Measurements from ENCODE around the gene HSD3B7.
"Not testable (repeated sequence)": the region's sequence is repeated elsewhere in the genome, so short reads cannot be mapped to it uniquely, and the experiment has no call there.

The HSD3B7 gene

DNA sequence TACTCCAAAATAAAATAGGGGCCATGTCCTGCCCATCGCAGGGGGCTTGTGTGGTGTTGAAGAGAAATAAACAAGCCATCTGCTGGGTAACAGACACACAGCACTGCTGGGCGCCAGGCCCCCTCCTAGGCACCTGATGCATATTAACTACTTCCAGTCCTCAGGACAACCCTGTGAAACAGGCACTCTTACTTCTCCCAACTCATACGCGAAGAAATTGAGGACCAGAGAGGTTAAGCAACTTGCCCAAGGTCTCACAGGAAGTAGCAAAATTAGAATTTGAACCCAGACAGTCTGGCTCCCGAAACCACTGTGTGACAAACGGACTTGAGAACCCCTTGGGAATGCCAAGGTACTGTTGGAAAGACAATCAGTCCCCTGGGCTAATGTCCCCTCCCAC is 22.7 kb downstream of the HSD3B7 start:
- no peak for ATAC-seq (replicated peaks)
- no peak overlapping the region for H3K27ac Mint-ChIP-seq

GRCh38 chr16:31008149-31008548 is 23.1 kb downstream of the HSD3B7 start:
- ATAC-seq (replicated peaks): no peak
- Mint-ChIP-seq H3K27ac (no peak overlapping the region), H3K4me1 (peaks cover 5 to 13% of the 10 kb centered on the region in 2 donors), H3K36me3 (no peaks in the 10 kb centered on the region), H3K27me3 (peaks cover 31 to 68% of the 10 kb centered on the region in 2 donors), H3K4me3 (no peak overlapping the region), H3K9me3 (no peaks in the 10 kb centered on the region)
- no peak for DNase-seq

More for the DNA sequence above, 22.7 kb downstream of the HSD3B7 start:
- DNase-seq: no peak
- no peaks in the 10 kb centered on the region for H3K36me3 Mint-ChIP-seq
- H3K4me3 Mint-ChIP-seq: no peak overlapping the region
- peaks cover 5 to 13% of the 10 kb centered on the region in 2 donors for H3K4me1 Mint-ChIP-seq
- H3K9me3 Mint-ChIP-seq: no peaks in the 10 kb centered on the region
- H3K27me3 Mint-ChIP-seq: peaks cover 31 to 66% of the 10 kb centered on the region in 2 donors

DNA sequence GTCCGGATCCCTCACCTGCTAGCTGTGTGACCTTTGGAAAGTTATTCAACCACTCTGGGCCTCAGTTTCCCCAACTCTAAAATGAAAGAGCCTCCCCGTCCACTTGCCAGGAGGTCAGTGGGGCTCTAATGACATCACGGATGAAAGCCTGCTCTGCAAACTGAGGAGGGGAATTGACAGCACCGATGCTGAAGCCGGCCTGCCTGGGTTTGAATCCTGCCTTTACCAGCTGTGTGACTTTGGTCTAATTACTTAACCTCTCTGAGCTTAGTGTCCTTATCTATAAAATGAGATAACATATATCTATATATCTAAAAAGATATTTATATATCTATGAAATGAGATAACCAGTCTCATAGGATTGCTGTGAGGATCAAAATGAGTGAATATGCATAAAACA is 23.5 kb downstream of the HSD3B7 start:
- Mint-ChIP-seq H3K36me3 (no peaks in the 10 kb centered on the region), H3K27me3 (peaks cover 31 to 64% of the 10 kb centered on the region in 2 donors), H3K27ac (no peak overlapping the region), H3K9me3 (peaks cover 0 to 1% of the 10 kb centered on the region in 2 donors), H3K4me3 (no peak overlapping the region), H3K4me1 (peaks cover 8 to 17% of the 10 kb centered on the region in 2 donors)
- ATAC-seq (replicated peaks): no peak
- no peak for DNase-seq

DNA sequence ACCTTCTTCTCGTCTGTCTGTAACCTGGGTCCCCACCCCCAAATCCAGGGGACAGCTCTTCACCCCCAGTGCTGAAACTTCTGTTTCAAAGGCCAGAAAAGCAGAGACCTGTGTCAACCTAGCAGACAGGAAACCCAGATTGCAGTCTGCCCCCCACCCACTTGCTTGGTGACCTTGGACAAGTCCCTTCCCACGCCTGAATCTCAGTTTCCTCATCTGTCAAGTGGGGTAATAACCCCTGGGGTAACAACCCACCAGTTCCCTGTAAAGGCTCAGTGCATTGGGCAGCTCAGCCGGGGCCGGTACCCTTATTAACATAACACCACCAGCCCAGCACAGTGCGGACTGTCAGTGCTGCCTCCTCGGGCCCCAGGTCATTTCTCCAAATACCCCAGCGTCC is 24.1 kb downstream of the HSD3B7 start:
- Mint-ChIP-seq H3K27ac (no peak overlapping the region), H3K4me1 (peaks cover 11 to 19% of the 10 kb centered on the region in 2 donors), H3K36me3 (no peaks in the 10 kb centered on the region), H3K27me3 (peaks cover 31 to 63% of the 10 kb centered on the region in 2 donors), H3K9me3 (peaks cover 0 to 1% of the 10 kb centered on the region in 2 donors), H3K4me3 (no peak overlapping the region)
- DNase-seq (no peak), ATAC-seq (replicated peaks) (no peak)

DNA sequence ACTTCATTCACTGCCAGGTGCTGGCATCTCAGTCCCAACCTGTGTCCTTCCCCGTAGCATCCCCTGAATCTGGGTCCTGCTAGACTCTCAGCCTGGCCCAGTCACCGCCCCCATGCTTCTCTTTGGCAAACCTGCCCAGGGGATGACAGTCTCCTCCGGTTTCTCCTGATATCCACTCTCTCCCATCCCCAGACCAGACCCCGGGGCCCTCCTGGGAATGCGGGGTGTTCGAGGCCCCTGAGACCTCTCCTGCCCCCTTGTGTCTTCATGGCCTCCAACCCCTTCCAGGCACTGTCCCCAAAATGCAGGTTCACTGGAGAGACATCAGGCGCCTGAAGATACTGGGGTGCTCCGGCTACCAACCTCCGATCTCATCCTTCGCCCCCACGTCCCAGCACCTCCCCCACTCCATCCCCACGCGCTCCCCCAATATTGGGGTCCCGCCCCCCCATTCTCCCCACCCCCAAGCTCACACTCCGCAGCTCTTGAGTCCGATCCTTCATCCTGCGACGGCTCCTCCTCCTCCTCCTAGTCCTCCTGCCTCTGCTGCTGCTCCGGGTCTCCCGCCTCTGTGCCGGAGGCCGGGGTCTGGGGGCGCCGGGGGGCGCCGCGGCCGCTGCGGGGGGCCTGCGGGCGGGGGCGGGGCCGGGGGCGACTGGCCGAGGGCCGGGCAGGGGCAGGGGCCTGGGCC is 25.0 kb downstream of the HSD3B7 start:
- Mint-ChIP-seq H3K4me1 (peaks cover 11 to 19% of the 10 kb centered on the region in 2 donors), H3K36me3 (no peaks in the 10 kb centered on the region), H3K27me3 (peaks cover 33 to 65% of the 10 kb centered on the region in 2 donors), H3K27ac (peak overlapping the region; percentile 20), H3K9me3 (peaks cover 0 to 1% of the 10 kb centered on the region in 2 donors), H3K4me3 (peak overlapping the region; percentile 27 to 62)
- no peak for ATAC-seq (replicated peaks)
- DNase-seq: no peak

DNA sequence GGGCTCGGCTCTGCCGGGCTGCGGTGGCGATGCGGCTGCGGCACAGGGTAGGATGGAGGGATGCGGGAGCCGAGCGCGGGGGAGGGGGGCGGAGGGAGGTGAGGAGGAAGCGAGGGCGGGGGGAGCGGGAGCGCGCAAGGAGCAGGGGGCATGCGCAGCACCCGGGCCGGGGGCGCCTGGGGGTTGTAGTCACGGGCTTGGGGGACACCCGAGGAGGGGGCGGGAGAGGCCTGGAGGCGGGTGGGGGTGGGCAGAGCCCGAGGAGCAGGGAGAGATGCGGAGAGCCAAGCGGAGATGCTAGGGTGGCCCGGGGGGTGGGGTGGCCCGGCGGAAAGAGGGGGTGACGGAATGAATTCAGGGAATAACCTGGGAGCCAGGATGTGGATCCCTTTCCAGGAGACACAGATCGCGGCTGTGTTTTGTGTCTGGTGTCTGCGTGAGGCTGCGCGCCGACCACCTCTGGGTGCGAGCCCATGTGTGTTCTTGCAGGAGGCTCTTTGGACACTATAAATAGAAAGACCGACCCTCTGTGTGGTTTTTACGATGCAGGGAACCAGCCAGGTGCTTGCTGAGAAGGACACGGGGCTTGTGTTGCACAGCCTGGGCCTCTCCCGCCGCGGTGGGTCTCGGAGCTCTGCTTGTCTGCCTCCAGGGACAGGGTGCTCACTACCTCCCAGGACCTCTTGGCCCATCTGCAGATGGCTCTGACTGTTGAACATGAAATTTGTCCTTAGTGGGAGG is 25.7 kb downstream of the HSD3B7 start, which contains the start of gene STX1B:
Gene STX1B (minus strand): TSS at position 54 of the 741 bp plus-strand sequence. CDS start 242 bp downstream, outside the sequence.
- H3K4me1 Mint-ChIP-seq: peaks cover 11 to 19% of the 10 kb centered on the region in 2 donors
- H3K9me3 Mint-ChIP-seq: peaks cover 0 to 1% of the 10 kb centered on the region in 2 donors
- no peaks in the 10 kb centered on the region for H3K36me3 Mint-ChIP-seq
- H3K4me3 Mint-ChIP-seq: peak within 1 kb of the TSS; percentile 27 to 62
- H3K27ac Mint-ChIP-seq: peak within 1 kb of the TSS; percentile 20
- no peak for DNase-seq
- peak; percentile 16 to 19 for ATAC-seq (replicated peaks)
- peaks cover 36 to 68% of the 10 kb centered on the region in 2 donors for H3K27me3 Mint-ChIP-seq

GRCh38 chr16:31011815-31012214 is 26.8 kb downstream of the HSD3B7 start:
- Mint-ChIP-seq H3K4me3 (peak overlapping the region in 1 of 2 donors; percentile 29), H3K27me3 (peaks cover 31 to 61% of the 10 kb centered on the region in 2 donors), H3K27ac (peak overlapping the region; percentile 15), H3K4me1 (peaks cover 11 to 19% of the 10 kb centered on the region in 2 donors)
- not testable (repeated sequence) for DNase-seq; H3K9me3 Mint-ChIP-seq; H3K36me3 Mint-ChIP-seq; ATAC-seq (replicated peaks)

DNA sequence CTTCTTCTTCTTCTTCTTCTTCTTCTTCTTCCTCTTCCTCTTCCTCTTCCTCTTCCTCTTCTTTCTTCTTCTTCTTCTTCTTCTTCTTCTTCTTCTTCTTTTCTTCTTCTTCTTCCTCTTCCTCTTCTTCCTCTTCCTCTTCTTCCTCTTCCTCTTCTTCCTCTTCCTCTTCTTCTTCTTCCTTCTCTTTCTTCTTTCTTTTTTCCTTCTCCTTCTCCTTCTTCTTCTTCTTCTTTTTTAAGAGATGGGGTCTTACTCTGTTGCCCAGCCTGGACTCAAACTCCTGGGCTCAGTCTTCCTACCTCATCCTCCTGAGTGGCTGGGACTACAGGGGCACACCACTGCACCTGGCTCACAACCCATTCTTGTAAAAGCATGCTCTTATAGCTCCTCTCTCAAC is 28.3 kb downstream of the HSD3B7 start:
- not testable (repeated sequence) for DNase-seq; H3K36me3 Mint-ChIP-seq; ATAC-seq (replicated peaks); H3K9me3 Mint-ChIP-seq; H3K4me3 Mint-ChIP-seq; H3K27ac Mint-ChIP-seq
- Mint-ChIP-seq H3K27me3 (peaks cover 31 to 53% of the 10 kb centered on the region in 2 donors), H3K4me1 (peaks cover 11 to 19% of the 10 kb centered on the region in 2 donors)

DNA sequence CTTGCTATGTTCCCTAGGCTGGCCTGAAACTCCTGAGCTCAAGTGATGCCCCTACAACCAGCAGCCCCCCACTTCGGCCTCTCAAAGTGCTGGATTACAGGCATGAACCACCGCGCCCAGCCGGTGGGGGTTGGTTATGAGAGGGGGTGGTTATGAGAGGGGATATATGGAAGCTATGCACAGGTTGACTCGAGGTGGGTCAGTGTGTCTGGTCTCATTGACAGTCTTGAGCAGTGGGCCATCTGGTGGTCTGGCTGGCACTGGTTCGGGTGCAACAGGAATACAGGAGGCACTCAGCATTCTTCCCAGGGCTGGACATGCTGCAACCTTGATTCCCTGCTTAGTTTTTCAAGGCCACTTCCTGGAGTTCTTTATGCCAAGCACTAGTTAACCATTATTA is 31.0 kb downstream of the HSD3B7 start:
- Mint-ChIP-seq H3K27ac (no peak overlapping the region), H3K4me1 (peaks cover 11 to 13% of the 10 kb centered on the region in 2 donors), H3K9me3 (peaks cover 0 to 1% of the 10 kb centered on the region in 2 donors), H3K4me3 (no peak overlapping the region), H3K36me3 (no peaks in the 10 kb centered on the region), H3K27me3 (peaks cover 20 to 30% of the 10 kb centered on the region in 2 donors)
- ATAC-seq (replicated peaks) (no peak), DNase-seq (no peak)

DNA sequence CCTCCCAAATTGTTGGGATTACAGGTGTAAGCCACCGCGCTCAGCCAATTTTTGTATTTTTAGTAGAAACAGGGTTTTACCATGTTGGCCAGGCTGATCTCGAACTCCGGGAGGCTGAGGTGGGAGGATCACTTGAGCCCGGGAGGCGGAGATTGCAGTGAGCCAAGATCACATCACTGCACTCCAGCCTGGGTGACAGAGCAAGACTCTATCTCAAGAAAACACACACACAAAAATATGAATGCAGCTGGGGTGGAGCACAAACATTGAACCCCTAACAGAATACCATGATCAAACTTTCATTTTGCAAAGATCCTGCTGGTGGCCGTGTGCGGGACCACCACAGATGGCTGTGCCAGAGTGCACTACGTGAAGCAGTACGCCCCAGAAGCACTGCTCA is 32.7 kb downstream of the HSD3B7 start:
- not testable (repeated sequence) for H3K4me3 Mint-ChIP-seq; H3K36me3 Mint-ChIP-seq; H3K9me3 Mint-ChIP-seq; H3K4me1 Mint-ChIP-seq; DNase-seq; H3K27ac Mint-ChIP-seq; ATAC-seq (replicated peaks)
- H3K27me3 Mint-ChIP-seq: peaks cover 5 to 13% of the 10 kb centered on the region in 2 donors

GRCh38 chr16:31020536-31020935 is 35.5 kb downstream of the HSD3B7 start:
- peaks cover 0 to 5% of the 10 kb centered on the region in 2 donors for H3K27me3 Mint-ChIP-seq
- no peaks in the 10 kb centered on the region for H3K36me3 Mint-ChIP-seq
- H3K9me3 Mint-ChIP-seq: no peaks in the 10 kb centered on the region
- H3K4me3 Mint-ChIP-seq: no peak overlapping the region
- no peaks in the 10 kb centered on the region for H3K4me1 Mint-ChIP-seq
- ATAC-seq (replicated peaks) (no peak), DNase-seq (no peak)
- no peak overlapping the region for H3K27ac Mint-ChIP-seq

DNA sequence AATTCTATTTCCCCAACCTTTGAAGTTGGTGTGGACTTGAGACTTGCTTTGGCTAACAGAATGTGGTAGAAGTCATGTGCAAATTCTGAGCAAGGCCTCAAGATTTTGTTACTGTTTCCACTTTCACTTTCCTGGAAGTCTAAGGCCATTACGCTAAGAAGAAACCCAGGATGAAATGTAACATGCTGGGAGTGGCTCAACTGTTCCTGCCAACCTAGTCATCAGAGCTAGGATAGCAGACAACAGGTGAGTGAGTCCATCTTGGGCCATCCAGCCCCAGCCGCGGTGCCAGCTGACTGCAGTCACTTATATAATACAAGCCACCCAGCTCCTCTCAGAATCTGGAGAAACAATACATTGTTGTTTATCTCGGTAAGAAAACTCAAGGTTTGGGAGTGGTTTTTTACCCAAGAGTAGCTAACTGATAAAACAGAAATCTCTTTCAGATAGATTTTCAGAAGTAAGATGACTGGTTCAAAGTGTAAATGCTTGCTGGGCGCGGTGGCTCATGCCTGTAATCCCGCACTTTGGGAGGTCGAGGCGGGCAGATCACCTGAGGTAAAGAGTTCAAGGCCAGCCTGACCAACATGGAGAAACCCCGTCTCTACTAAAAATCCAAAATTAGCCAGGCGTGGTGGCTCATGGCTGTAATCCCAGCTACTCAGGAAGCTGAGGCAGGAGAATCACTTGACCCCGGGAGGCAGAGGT is 37.7 kb downstream of the HSD3B7 start:
- no peak for ATAC-seq (replicated peaks)
- Mint-ChIP-seq H3K27ac (no peak overlapping the region), H3K36me3 (no peaks in the 10 kb centered on the region), H3K4me1 (no peaks in the 10 kb centered on the region), H3K27me3 (no peaks in the 10 kb centered on the region), H3K4me3 (no peak overlapping the region), H3K9me3 (no peaks in the 10 kb centered on the region)
- no peak for DNase-seq

- Mint-ChIP-seq H3K9me3 (no peaks in the 10 kb centered on the region), H3K27ac (no peak overlapping the region)
- DNase-seq: no peak
Observed at GRCh38 chr16:31023252-31023602, 38.2 kb downstream of the HSD3B7 start.

GRCh38 chr16:31023627-31024226 is 38.7 kb downstream of the HSD3B7 start:
- Mint-ChIP-seq H3K9me3 (no peaks in the 10 kb centered on the region), H3K27me3 (no peaks in the 10 kb centered on the region), H3K4me1 (no peaks in the 10 kb centered on the region), H3K4me3 (no peak overlapping the region), H3K27ac (no peak overlapping the region), H3K36me3 (no peaks in the 10 kb centered on the region)
- DNase-seq (no peak), ATAC-seq (replicated peaks) (no peak)

More at GRCh38 chr16:31023252-31023602, 38.2 kb downstream of the HSD3B7 start:
- ATAC-seq (replicated peaks): no peak
- no peaks in the 10 kb centered on the region for H3K27me3 Mint-ChIP-seq
- H3K4me1 Mint-ChIP-seq: no peaks in the 10 kb centered on the region
- H3K36me3 Mint-ChIP-seq: no peaks in the 10 kb centered on the region
- no peak overlapping the region for H3K4me3 Mint-ChIP-seq

All from stimulated activated naive B cell treated with anti-CD40 and anti-IgM and Interleukin-4, amounts not matched to agents 10 μg/mL and 1 μg/mL and 100 μg/mL, for 72 hours (primary cell).